Vagina (tissue), 2 donors: ENCODE results near the gene NPTX1. TPM values are rescaled to one million over a fixed set of nuclear protein-coding genes. Genes with fewer than 3 reads are reported as not detected.

Experiments
- DNase-seq, 2 donors: peaks; one replicate each; pipeline ENCODE4 v3.0.0-alpha.2; 2017; ENCODE audit errors: extremely low spot score in 2 of 2
- H3K27ac ChIP-seq: fragments of 200-600 bp; sonication (generic); one replicate; pipeline ENCODE4 v1.5.1; 2019
- H3K27me3 ChIP-seq: fragments of 200-600 bp; sonication (generic); one replicate; pipeline ENCODE4 v1.5.1; 2019
- H3K36me3 ChIP-seq, 2 donors: fragments of 200-600 bp; sonication (generic); one replicate each; pipeline ENCODE4 v1.5.1; 2017 to 2019
- H3K4me1 ChIP-seq: fragments of 200-600 bp; sonication (generic); one replicate; pipeline ENCODE4 v1.5.1; 2019
- H3K4me3 ChIP-seq, 2 donors: fragments of 200-600 bp; sonication (generic); 1 replicate in 1 of 2; 2 replicates in 1 of 2; pipeline ENCODE4 v1.5.1; 2016 to 2019
- H3K9me3 ChIP-seq: fragments of 200-600 bp; sonication (generic); one replicate; pipeline ENCODE4 v1.5.1; 2019
- POLR2A ChIP-seq, 2 donors: fragments of 450-650 bp; IDR thresholded peaks; one replicate each; pipeline ENCODE4 v1.6.1; 2017; ENCODE audit warnings: antibody characterized with exemption in 2 of 2, mild to moderate bottlenecking in 2 of 2, moderate library complexity in 2 of 2
- POLR2AphosphoS5 ChIP-seq, 2 donors: sonication (generic); formaldehyde crosslinking; IDR thresholded peaks; one replicate each; pipeline ENCODE4 v1.9.0; 2017; ENCODE audit warnings: antibody characterized with exemption in 2 of 2, mild to moderate bottlenecking in 2 of 2, low read depth in 1 of 2; ENCODE audit not compliant: insufficient read depth in 1 of 2
- intact Hi-C: fragments of 100-400 bp; cut with DNase I; formaldehyde crosslinking; loops from one replicate; pipeline ENCODE4 v1.15.1; 2023
- total RNA-seq: library from RNA; depleted of rRNA; stranded (reverse); fragments of >200 nt; gene quantifications from one replicate; pipeline ENCODE4 v1.2.3, GENCODE V29; 2016
- TF ChIP-seq, protein P1 (sequence below), 3 experiments: fragments of 450-650 bp in 2 of 3; fragments of 200-600 bp in 1 of 3; sonication (generic) in 1 of 3; IDR thresholded peaks; one replicate each; pipeline ENCODE4 v1.5.1; 2017 to 2019; ENCODE audit warnings: antibody characterized with exemption in 3 of 3, mild to moderate bottlenecking in 2 of 3, moderate library complexity in 2 of 3

Gene NPTX1
- total RNA-seq, 1 donor from 2014 or later = 0.49 TPM

DNA sequence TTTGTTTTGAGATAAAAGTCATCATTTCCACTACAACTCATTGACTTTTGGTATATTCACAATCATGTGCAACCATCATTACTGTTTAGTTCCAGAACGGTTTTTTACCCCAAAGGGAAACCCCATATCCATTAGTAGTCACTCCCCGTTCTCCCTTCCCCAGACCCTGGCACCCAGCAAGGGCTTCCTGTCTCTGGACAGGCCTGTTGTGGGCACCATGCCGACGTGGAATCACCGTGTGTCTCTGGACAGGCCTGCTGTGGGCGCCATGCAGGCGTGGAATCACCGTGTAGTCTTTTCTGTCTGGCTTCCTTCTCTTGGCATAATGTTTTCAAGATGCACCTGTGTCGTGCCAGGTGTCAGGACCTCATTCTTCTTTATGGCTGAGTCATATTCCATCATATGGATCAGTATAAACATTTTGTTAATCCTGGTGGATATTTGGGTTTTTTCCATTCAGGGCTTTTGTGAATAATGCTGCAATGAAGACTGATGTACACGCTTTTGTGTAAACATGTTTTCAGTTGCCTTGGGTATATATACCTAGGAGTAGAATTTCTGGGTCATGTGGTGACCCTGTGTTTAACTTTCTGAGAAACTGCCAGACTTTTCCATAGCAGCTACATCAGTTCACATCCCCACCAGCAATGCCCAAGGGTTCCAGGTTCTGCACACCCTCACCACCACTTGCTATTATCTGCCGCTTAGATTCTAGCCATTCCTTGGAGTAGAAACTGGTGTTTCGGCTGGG is 42.3 kb downstream of the NPTX1 start:
- Histone ChIP-seq H3K4me1 (no peaks in the 10 kb centered on the region), H3K4me3 (no peak overlapping the region), H3K36me3 (no peaks in the 10 kb centered on the region), H3K27me3 (no peaks in the 10 kb centered on the region), H3K27ac (no peak overlapping the region), H3K9me3 (no peaks in the 10 kb centered on the region)
- intact Hi-C loops = no loop called here
- no peak for TF ChIP-seq POLR2AphosphoS5 (IDR thresholded peaks at IDR 0.05; ENCODE audit: insufficient read depth in 1 of 2, low read depth in 1 of 2)
- TF ChIP-seq POLR2A (IDR thresholded peaks at IDR 0.05) = no peak
- TF ChIP-seq, protein P1, sequence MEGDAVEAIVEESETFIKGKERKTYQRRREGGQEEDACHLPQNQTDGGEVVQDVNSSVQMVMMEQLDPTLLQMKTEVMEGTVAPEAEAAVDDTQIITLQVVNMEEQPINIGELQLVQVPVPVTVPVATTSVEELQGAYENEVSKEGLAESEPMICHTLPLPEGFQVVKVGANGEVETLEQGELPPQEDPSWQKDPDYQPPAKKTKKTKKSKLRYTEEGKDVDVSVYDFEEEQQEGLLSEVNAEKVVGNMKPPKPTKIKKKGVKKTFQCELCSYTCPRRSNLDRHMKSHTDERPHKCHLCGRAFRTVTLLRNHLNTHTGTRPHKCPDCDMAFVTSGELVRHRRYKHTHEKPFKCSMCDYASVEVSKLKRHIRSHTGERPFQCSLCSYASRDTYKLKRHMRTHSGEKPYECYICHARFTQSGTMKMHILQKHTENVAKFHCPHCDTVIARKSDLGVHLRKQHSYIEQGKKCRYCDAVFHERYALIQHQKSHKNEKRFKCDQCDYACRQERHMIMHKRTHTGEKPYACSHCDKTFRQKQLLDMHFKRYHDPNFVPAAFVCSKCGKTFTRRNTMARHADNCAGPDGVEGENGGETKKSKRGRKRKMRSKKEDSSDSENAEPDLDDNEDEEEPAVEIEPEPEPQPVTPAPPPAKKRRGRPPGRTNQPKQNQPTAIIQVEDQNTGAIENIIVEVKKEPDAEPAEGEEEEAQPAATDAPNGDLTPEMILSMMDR (IDR thresholded peaks at IDR 0.05) = no peak
- DNase-seq = no peak

DNA sequence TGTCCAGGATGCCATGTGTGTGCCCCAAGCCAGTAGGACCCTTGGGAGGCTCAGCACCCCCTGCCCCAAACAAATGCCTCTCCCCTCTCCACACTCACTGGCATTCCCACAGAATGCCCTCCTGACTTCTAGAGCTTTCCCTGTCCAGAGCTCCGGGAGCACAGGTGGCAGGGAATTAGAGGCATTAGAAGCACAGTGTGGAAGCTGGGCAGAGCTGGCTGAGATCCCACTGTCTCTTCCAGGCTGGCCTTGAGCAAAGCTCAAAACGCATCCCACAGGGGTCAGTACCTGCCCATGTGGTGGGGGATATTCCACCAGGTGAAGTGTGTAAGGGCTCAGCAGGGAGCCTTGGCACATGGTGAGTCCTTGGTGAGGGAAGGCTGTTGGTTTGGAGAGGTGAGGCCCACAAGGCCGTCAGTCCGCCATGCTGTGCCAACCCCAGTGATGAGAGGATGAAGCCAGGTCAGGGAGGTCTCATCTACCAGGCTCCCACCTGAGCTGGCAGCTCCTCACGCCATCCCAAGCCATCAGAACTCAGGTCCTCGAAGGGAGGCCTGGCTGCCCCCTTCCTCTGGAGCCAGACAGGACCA is 43.4 kb downstream of the NPTX1 start:
- H3K27me3 ChIP-seq = no peaks in the 10 kb centered on the region
- no peaks in the 10 kb centered on the region for H3K4me1 ChIP-seq
- H3K27ac ChIP-seq = no peak overlapping the region
- no peaks in the 10 kb centered on the region for H3K36me3 ChIP-seq
- no peak overlapping the region for H3K4me3 ChIP-seq
- no peak for DNase-seq
- TF ChIP-seq POLR2A (IDR thresholded peaks at IDR 0.05) (no peak), POLR2AphosphoS5 (IDR thresholded peaks at IDR 0.05; ENCODE audit: insufficient read depth in 1 of 2, low read depth in 1 of 2) (no peak)
- TF ChIP-seq, protein P1 (IDR thresholded peaks at IDR 0.05) = no peak
- intact Hi-C loops = no loop called here
- H3K9me3 ChIP-seq = no peaks in the 10 kb centered on the region

DNA sequence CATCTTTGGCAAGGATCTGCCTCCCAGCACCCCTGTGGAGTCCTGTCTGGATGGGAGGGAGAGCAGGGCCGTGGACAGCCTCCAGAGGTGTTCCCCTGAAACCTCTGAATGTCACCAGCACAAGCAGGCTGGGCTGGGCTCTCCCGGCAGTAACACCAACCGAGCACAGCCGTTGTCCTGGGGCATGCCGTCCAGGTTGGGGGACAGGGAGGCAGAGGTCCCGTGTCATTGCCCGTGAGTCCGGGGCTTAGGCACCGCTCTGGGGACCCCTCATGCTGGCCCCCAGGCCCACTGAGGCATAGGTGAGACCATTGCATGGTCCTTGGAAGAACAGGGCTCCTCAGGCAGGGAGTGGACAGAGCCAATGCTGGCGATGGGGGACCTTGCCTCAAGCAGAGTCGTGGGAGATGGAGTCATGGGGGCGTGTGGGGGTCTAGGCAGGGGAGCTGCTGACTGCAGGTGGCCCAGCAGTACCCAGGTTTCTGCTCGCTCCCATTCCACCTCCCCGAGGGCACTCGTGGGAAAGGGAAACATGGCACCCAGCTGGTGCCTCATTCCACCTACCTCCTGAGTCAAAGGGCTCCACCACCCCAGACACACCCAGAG is 44.0 kb downstream of the NPTX1 start:
- no peaks in the 10 kb centered on the region for H3K9me3 ChIP-seq
- TF ChIP-seq, protein P1 (IDR thresholded peaks at IDR 0.05) = no peak
- TF ChIP-seq POLR2AphosphoS5 (IDR thresholded peaks at IDR 0.05; ENCODE audit: insufficient read depth in 1 of 2, low read depth in 1 of 2) (no peak), POLR2A (IDR thresholded peaks at IDR 0.05) (no peak)
- H3K27ac ChIP-seq = no peak overlapping the region
- DNase-seq = no peak
- H3K4me3 ChIP-seq = no peak overlapping the region
- no peaks in the 10 kb centered on the region for H3K36me3 ChIP-seq
- no peaks in the 10 kb centered on the region for H3K4me1 ChIP-seq
- H3K27me3 ChIP-seq = no peaks in the 10 kb centered on the region
- intact Hi-C loops = no loop called here

DNA sequence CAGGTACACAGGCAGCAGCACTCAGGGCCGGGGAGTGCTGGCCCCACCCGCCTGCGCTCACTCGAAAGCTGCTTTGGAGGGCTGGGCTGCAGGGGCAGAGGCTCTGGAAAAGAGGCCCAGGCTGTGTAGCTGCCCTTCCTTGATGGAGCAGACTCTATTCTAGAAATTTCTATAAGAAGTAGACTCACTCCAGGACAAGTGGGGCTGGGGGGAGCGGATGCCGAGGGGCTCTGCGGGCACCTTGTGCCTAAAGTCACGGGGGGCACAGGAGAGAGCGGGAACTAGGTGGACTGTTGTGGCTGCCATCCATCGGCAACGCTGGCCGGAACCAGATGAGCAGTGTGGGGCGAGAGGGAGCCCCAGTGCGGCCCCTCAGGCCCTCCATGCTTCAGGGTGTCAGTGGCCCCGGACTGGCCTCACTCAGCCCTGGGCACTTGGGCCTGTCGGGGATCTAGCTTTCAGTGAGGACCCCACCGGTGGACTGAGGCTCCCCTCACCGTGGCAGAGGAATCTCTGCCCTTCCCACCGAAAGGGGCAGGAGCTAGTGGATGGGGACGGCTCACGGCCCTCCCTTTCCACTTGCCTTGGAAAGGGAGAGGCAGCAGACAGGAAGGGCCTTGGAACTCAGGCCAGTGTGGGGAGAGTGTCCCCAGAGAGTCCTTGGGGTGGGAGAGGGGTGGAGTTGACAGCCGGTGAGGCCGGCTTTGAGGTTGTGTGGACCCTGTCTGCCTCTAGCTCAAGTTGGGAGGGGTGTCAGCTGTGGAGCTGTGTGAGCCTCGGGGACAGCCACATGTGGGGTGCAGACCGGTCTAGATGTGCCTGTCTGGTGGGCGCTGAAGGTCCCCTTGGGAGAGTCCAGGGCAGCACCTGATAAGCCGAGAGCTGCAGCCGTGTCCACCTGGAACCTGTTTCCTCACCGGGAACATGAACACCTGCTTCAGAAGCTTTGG is 44.9 kb downstream of the NPTX1 start:
- intact Hi-C loops = no loop called here
- TF ChIP-seq, protein P1 (IDR thresholded peaks at IDR 0.05) = no peak
- TF ChIP-seq POLR2A (IDR thresholded peaks at IDR 0.05) = no peak
- TF ChIP-seq POLR2AphosphoS5 (IDR thresholded peaks at IDR 0.05; ENCODE audit: insufficient read depth in 1 of 2, low read depth in 1 of 2) = no peak
- Histone ChIP-seq H3K4me3 (no peak overlapping the region), H3K27me3 (no peaks in the 10 kb centered on the region), H3K4me1 (no peaks in the 10 kb centered on the region), H3K9me3 (no peaks in the 10 kb centered on the region), H3K27ac (no peak overlapping the region), H3K36me3 (no peaks in the 10 kb centered on the region)
- DNase-seq = no peak
